Fibroblast of lung (primary cell): ENCODE data around the gene REPS2.

Experiments used
- EZH2 ChIP-seq: IDR thresholded peaks from 2 replicates; pipeline ENCODE4 v1.5.1; 2012; ENCODE audit warnings: low read length, control low read depth, mild to moderate bottlenecking; ENCODE audit errors: missing control alignments
- TF ChIP-seq, protein P1 (sequence below), 2 donors: IDR thresholded peaks in 1 of 2; conservative IDR thresholded peaks in 1 of 2; 1 replicate in 1 of 2; 2 replicates in 1 of 2; pipeline ENCODE4 v1.5.1; 2011 to 2012; ENCODE audit warnings: low read length in 2 of 2, control low read depth in 1 of 2, inconsistent platforms in 1 of 2, low read depth in 1 of 2, mild to moderate bottlenecking in 1 of 2

DNA sequence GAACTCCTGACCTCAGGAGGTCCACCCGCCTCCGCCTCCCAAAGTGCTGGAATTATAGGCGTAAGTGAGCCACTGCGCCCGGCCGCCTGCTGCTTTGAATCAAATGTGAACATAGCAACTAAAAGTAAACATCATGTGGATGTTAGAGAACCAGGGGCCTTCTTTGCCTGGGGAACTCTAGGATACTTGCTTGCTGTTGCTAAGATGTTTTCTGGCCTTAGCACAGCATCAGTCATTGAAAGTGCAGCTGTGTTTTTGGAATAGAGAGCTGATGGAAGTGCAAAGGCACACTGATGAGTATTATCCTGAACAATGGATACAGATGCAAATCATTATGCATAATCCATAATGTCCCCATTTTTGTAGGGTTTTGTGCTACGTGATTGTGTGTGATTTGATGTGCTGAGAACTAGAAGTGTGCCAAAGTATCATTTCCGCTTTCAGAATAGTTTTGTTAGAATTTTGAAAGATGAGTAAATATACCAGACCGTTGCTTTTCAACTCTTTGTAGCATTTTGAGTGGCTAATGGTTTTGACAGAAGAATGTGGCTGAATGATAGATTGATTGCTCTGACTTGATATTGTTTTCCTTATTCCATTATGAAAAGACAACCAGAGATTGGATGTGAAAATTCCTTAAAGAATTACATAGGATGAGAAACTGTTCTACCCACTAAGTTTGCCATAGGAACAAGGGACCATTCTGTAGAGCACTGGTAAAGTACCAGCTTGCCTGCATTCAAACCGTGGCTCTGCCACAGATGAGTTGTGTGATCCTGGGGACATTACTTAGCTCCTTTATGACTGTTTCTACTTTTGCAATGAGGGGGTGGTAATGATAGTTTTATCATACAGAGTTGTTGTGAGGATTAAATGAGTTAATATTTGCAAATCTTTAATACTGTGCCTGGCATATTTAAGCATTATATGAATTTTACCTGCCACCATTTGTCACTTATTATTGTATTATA, 74.7 kb downstream of the REPS2 start:
- TF ChIP-seq, protein P1, sequence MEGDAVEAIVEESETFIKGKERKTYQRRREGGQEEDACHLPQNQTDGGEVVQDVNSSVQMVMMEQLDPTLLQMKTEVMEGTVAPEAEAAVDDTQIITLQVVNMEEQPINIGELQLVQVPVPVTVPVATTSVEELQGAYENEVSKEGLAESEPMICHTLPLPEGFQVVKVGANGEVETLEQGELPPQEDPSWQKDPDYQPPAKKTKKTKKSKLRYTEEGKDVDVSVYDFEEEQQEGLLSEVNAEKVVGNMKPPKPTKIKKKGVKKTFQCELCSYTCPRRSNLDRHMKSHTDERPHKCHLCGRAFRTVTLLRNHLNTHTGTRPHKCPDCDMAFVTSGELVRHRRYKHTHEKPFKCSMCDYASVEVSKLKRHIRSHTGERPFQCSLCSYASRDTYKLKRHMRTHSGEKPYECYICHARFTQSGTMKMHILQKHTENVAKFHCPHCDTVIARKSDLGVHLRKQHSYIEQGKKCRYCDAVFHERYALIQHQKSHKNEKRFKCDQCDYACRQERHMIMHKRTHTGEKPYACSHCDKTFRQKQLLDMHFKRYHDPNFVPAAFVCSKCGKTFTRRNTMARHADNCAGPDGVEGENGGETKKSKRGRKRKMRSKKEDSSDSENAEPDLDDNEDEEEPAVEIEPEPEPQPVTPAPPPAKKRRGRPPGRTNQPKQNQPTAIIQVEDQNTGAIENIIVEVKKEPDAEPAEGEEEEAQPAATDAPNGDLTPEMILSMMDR (conservative IDR thresholded peaks at IDR 0.05 in 1 of 2, IDR thresholded peaks at IDR 0.05 in 1 of 2; ENCODE audit: low read depth in 1 of 2, low read length in 2 of 2), result no peak
- TF ChIP-seq EZH2, result no peak
